GM12873 (cell line): Measurements from ENCODE around the gene TRMT1.

Experiments used
- CTCF ChIP-seq: IDR thresholded peaks from 2 replicates; pipeline ENCODE4 v1.5.1; 2012; ENCODE audit warnings: low read depth, mild to moderate bottlenecking, moderate library complexity, low read length, control low read depth; ENCODE audit not compliant: insufficient read depth; ENCODE audit errors: missing control alignments

TRMT1 gene

GRCh38 chr19:13159713-13160112 lies 43.2 kb upstream of the TRMT1 start:
- no peak for TF ChIP-seq CTCF

- TF ChIP-seq CTCF, result no peak
These were observed 39.2 kb upstream of the TRMT1 start for GRCh38 chr19:13155472-13156359.

- peak; percentile 64 for TF ChIP-seq CTCF
These were observed 38.5 kb upstream of the TRMT1 start for GRCh38 chr19:13154911-13155471.

- no peak for TF ChIP-seq CTCF
These were observed 37.8 kb upstream of the TRMT1 start for GRCh38 chr19:13154241-13154778.

GRCh38 chr19:13153569-13154240 lies 37.2 kb upstream of the TRMT1 start:
- TF ChIP-seq CTCF, result peak; percentile 14

- no peak for TF ChIP-seq CTCF
These were observed 36.5 kb upstream of the TRMT1 start for GRCh38 chr19:13152974-13153568.
